ENCODE measurements around the gene LMF2. TPM values are rescaled to one million over a fixed set of nuclear protein-coding genes. Genes with fewer than 3 reads are reported as not detected.
A peak's percentile ranks its signal among the peaks of the same experiment; 100 is the strongest.

The LMF2 gene
- total RNA-seq, 3 donors from 2014 or later: 68.7 to 79.9 (median 72.2) TPM

- H3K36me3 Mint-ChIP-seq (ENCODE audit: insufficient read depth): peaks cover 14% of the 10 kb centered on the region
- H3K27me3 Mint-ChIP-seq (ENCODE audit: low read depth): no peaks in the 10 kb centered on the region
- H3K4me1 Mint-ChIP-seq (ENCODE audit: low read depth): peaks cover 46% of the 10 kb centered on the region
- ATAC-seq (no peak), DNase-seq (no peak)
- no peaks in the 10 kb centered on the region for H3K9me3 Mint-ChIP-seq
- H3K4me3 Mint-ChIP-seq: no peak overlapping the region
Observed at GRCh38 chr22:50467773-50468440, 39.6 kb downstream of the LMF2 start.

- Mint-ChIP-seq H3K9me3 (no peaks in the 10 kb centered on the region), H3K4me3 (no peak overlapping the region), H3K36me3 (ENCODE audit: insufficient read depth) (peaks cover 14% of the 10 kb centered on the region)
Observed at GRCh38 chr22:50467341-50467740, 40.2 kb downstream of the LMF2 start.

GRCh38 chr22:50465066-50465930 lies 42.2 kb downstream of the LMF2 start:
- H3K9me3 Mint-ChIP-seq: no peaks in the 10 kb centered on the region
- DNase-seq (no peak), ATAC-seq (no peak)
- peaks cover 20% of the 10 kb centered on the region for H3K4me1 Mint-ChIP-seq (ENCODE audit: low read depth)
- peaks cover 21% of the 10 kb centered on the region for H3K36me3 Mint-ChIP-seq (ENCODE audit: insufficient read depth)
- no peaks in the 10 kb centered on the region for H3K27me3 Mint-ChIP-seq (ENCODE audit: low read depth)
- H3K4me3 Mint-ChIP-seq: no peak overlapping the region

More at GRCh38 chr22:50467341-50467740, 40.2 kb downstream of the LMF2 start:
- H3K27me3 Mint-ChIP-seq (ENCODE audit: low read depth): no peaks in the 10 kb centered on the region
- ATAC-seq (no peak), DNase-seq (no peak)
- peaks cover 40% of the 10 kb centered on the region for H3K4me1 Mint-ChIP-seq (ENCODE audit: low read depth)

- Mint-ChIP-seq H3K4me1 (ENCODE audit: low read depth) (peaks cover 11% of the 10 kb centered on the region), H3K9me3 (no peaks in the 10 kb centered on the region), H3K4me3 (no peak overlapping the region), H3K36me3 (ENCODE audit: insufficient read depth) (peaks cover 22% of the 10 kb centered on the region), H3K27me3 (ENCODE audit: low read depth) (no peaks in the 10 kb centered on the region)
- DNase-seq (no peak), ATAC-seq (no peak)
Observed at GRCh38 chr22:50464451-50464850, 43.1 kb downstream of the LMF2 start.

- Mint-ChIP-seq H3K4me3 (no peak overlapping the region), H3K27me3 (ENCODE audit: low read depth) (no peaks in the 10 kb centered on the region), H3K4me1 (ENCODE audit: low read depth) (peaks cover under 1% of the 10 kb centered on the region), H3K36me3 (ENCODE audit: insufficient read depth) (peaks cover 31% of the 10 kb centered on the region), H3K9me3 (no peaks in the 10 kb centered on the region)
- ATAC-seq (no peak), DNase-seq (no peak)
Observed at GRCh38 chr22:50463188-50463900, 44.2 kb downstream of the LMF2 start.

- Mint-ChIP-seq H3K9me3 (no peaks in the 10 kb centered on the region), H3K4me3 (no peak overlapping the region), H3K27me3 (ENCODE audit: low read depth) (no peaks in the 10 kb centered on the region), H3K36me3 (ENCODE audit: insufficient read depth) (peaks cover 35% of the 10 kb centered on the region), H3K4me1 (ENCODE audit: low read depth) (no peaks in the 10 kb centered on the region)
- no peak for DNase-seq
- no peak for ATAC-seq
Observed at GRCh38 chr22:50461979-50462540, 45.4 kb downstream of the LMF2 start.

GRCh38 chr22:50461536-50461935 lies 46.0 kb downstream of the LMF2 start:
- Mint-ChIP-seq H3K36me3 (ENCODE audit: insufficient read depth) (peaks cover 31% of the 10 kb centered on the region), H3K4me1 (ENCODE audit: low read depth) (no peaks in the 10 kb centered on the region), H3K4me3 (no peak overlapping the region), H3K9me3 (no peaks in the 10 kb centered on the region), H3K27me3 (ENCODE audit: low read depth) (no peaks in the 10 kb centered on the region)
- ATAC-seq (no peak), DNase-seq (no peak)

GRCh38 chr22:50460938-50461337 lies 46.6 kb downstream of the LMF2 start:
- ATAC-seq (no peak), DNase-seq (no peak)
- peaks cover 29% of the 10 kb centered on the region for H3K36me3 Mint-ChIP-seq (ENCODE audit: insufficient read depth)
- H3K9me3 Mint-ChIP-seq: no peaks in the 10 kb centered on the region
- H3K4me1 Mint-ChIP-seq (ENCODE audit: low read depth): no peaks in the 10 kb centered on the region
- H3K4me3 Mint-ChIP-seq: no peak overlapping the region
- no peaks in the 10 kb centered on the region for H3K27me3 Mint-ChIP-seq (ENCODE audit: low read depth)

- DNase-seq (no peak), ATAC-seq (no peak)
- no peaks in the 10 kb centered on the region for H3K27me3 Mint-ChIP-seq (ENCODE audit: low read depth)
- H3K36me3 Mint-ChIP-seq (ENCODE audit: insufficient read depth): peaks cover 31% of the 10 kb centered on the region
- no peaks in the 10 kb centered on the region for H3K4me1 Mint-ChIP-seq (ENCODE audit: low read depth)
- H3K9me3 Mint-ChIP-seq: no peaks in the 10 kb centered on the region
- no peak overlapping the region for H3K4me3 Mint-ChIP-seq
Observed at GRCh38 chr22:50459496-50460140, 47.9 kb downstream of the LMF2 start.

GRCh38 chr22:50459016-50459415 lies 48.5 kb downstream of the LMF2 start:
- H3K4me1 Mint-ChIP-seq (ENCODE audit: low read depth): no peaks in the 10 kb centered on the region
- DNase-seq (no peak), ATAC-seq (no peak)
- H3K9me3 Mint-ChIP-seq: no peaks in the 10 kb centered on the region
- H3K27me3 Mint-ChIP-seq (ENCODE audit: low read depth): no peaks in the 10 kb centered on the region
- peaks cover 33% of the 10 kb centered on the region for H3K36me3 Mint-ChIP-seq (ENCODE audit: insufficient read depth)
- H3K4me3 Mint-ChIP-seq: no peak overlapping the region

GRCh38 chr22:50456466-50457234 lies 50.9 kb downstream of the LMF2 start:
- H3K36me3 Mint-ChIP-seq (ENCODE audit: insufficient read depth): peaks cover 35% of the 10 kb centered on the region
- H3K4me1 Mint-ChIP-seq (ENCODE audit: low read depth): peaks cover 10% of the 10 kb centered on the region
- DNase-seq (no peak), ATAC-seq (peak in 1 of 2 donors; percentile 19)
- H3K9me3 Mint-ChIP-seq: no peaks in the 10 kb centered on the region
- no peak overlapping the region for H3K4me3 Mint-ChIP-seq
- H3K27me3 Mint-ChIP-seq (ENCODE audit: low read depth): no peaks in the 10 kb centered on the region

GRCh38 chr22:50456026-50456425 lies 51.5 kb downstream of the LMF2 start:
- no peak for ATAC-seq
- peaks cover 39% of the 10 kb centered on the region for H3K36me3 Mint-ChIP-seq (ENCODE audit: insufficient read depth)
- H3K9me3 Mint-ChIP-seq: no peaks in the 10 kb centered on the region
- H3K4me3 Mint-ChIP-seq: no peak overlapping the region
- no peak for DNase-seq
- peaks cover 10% of the 10 kb centered on the region for H3K4me1 Mint-ChIP-seq (ENCODE audit: low read depth)
- no peaks in the 10 kb centered on the region for H3K27me3 Mint-ChIP-seq (ENCODE audit: low read depth)

- ATAC-seq (no peak), DNase-seq (no peak)
- peaks cover 10% of the 10 kb centered on the region for H3K4me1 Mint-ChIP-seq (ENCODE audit: low read depth)
- H3K9me3 Mint-ChIP-seq: no peaks in the 10 kb centered on the region
- no peaks in the 10 kb centered on the region for H3K27me3 Mint-ChIP-seq (ENCODE audit: low read depth)
- peaks cover 33% of the 10 kb centered on the region for H3K36me3 Mint-ChIP-seq (ENCODE audit: insufficient read depth)
- H3K4me3 Mint-ChIP-seq: no peak overlapping the region
Observed at GRCh38 chr22:50455201-50455600, 52.3 kb downstream of the LMF2 start.

Measured in activated T-cell treated with anti-CD3 and anti-CD28 coated beads, Interleukin-2, amount 50 U/mL, for 4 hours (primary cell).